ENCODE results near the gene NTM.

The NTM gene

GRCh38 chr11:131787119-131787518 lies 416.7 kb downstream of the NTM start:
- Histone ChIP-seq H3K4me1 (ENCODE audit: insufficient read depth, low read length, severe bottlenecking) (no peaks in the 10 kb centered on the region), H2AFZ (ENCODE audit: low read length) (no peak overlapping the region), H3K4me2 (ENCODE audit: low read length) (no peak overlapping the region), H3K9ac (ENCODE audit: low read length) (no peak overlapping the region), H3K4me3 (ENCODE audit: low read depth, low read length, poor library complexity, severe bottlenecking) (no peak overlapping the region), H3K9me2 (ENCODE audit: low read depth, low read length) (no peaks in the 10 kb centered on the region), H3F3A (ENCODE audit: insufficient read depth, low read length) (no peaks in the 10 kb centered on the region), H3K27ac (ENCODE audit: low read depth, low read length, poor library complexity, severe bottlenecking) (no peak overlapping the region), H3K9me3 (ENCODE audit: low read length) (no peaks in the 10 kb centered on the region), H3K27me3 (ENCODE audit: insufficient read depth, low read length) (no peaks in the 10 kb centered on the region), H3K36me3 (ENCODE audit: insufficient read depth, low read length) (no peaks in the 10 kb centered on the region), H4K20me1 (ENCODE audit: insufficient read depth, low read length) (no peaks in the 10 kb centered on the region), H3K79me2 (ENCODE audit: insufficient read depth, low read length) (no peaks in the 10 kb centered on the region)
- TF ChIP-seq EZH2 (IDR thresholded peaks at IDR 0.05; ENCODE audit: borderline replicate concordance, low read length) (no peak), CTCF (IDR thresholded peaks at IDR 0.05; ENCODE audit: low read length) (no peak)

- H3K27me3 ChIP-seq (ENCODE audit: insufficient read depth, low read length) = no peaks in the 10 kb centered on the region
- H3K9ac ChIP-seq (ENCODE audit: low read length) = no peak overlapping the region
- H3K4me2 ChIP-seq (ENCODE audit: low read length) = no peak overlapping the region
- H3K27ac ChIP-seq (ENCODE audit: low read depth, low read length, poor library complexity, severe bottlenecking) = no peak overlapping the region
- H3F3A ChIP-seq (ENCODE audit: insufficient read depth, low read length) = no peaks in the 10 kb centered on the region
- TF ChIP-seq CTCF (IDR thresholded peaks at IDR 0.05; ENCODE audit: low read length) = no peak
- no peaks in the 10 kb centered on the region for H4K20me1 ChIP-seq (ENCODE audit: insufficient read depth, low read length)
- no peak overlapping the region for H3K4me3 ChIP-seq (ENCODE audit: low read depth, low read length, poor library complexity, severe bottlenecking)
- no peaks in the 10 kb centered on the region for H3K79me2 ChIP-seq (ENCODE audit: insufficient read depth, low read length)
- no peaks in the 10 kb centered on the region for H3K36me3 ChIP-seq (ENCODE audit: insufficient read depth, low read length)
- no peaks in the 10 kb centered on the region for H3K9me3 ChIP-seq (ENCODE audit: low read length)
- no peaks in the 10 kb centered on the region for H3K4me1 ChIP-seq (ENCODE audit: insufficient read depth, low read length, severe bottlenecking)
- no peaks in the 10 kb centered on the region for H3K9me2 ChIP-seq (ENCODE audit: low read depth, low read length)
- no peak overlapping the region for H2AFZ ChIP-seq (ENCODE audit: low read length)
These were observed 420.2 kb downstream of the NTM start for GRCh38 chr11:131790586-131790985.

GRCh38 chr11:131792243-131792642 lies 421.8 kb downstream of the NTM start:
- no peaks in the 10 kb centered on the region for H3F3A ChIP-seq (ENCODE audit: insufficient read depth, low read length)
- TF ChIP-seq EZH2 (IDR thresholded peaks at IDR 0.05; ENCODE audit: borderline replicate concordance, low read length) = no peak
- TF ChIP-seq CTCF (IDR thresholded peaks at IDR 0.05; ENCODE audit: low read length) = no peak
- H4K20me1 ChIP-seq (ENCODE audit: insufficient read depth, low read length) = no peaks in the 10 kb centered on the region
- H2AFZ ChIP-seq (ENCODE audit: low read length) = no peak overlapping the region
- no peaks in the 10 kb centered on the region for H3K9me2 ChIP-seq (ENCODE audit: low read depth, low read length)
- H3K9ac ChIP-seq (ENCODE audit: low read length) = no peak overlapping the region
- no peaks in the 10 kb centered on the region for H3K79me2 ChIP-seq (ENCODE audit: insufficient read depth, low read length)
- H3K27me3 ChIP-seq (ENCODE audit: insufficient read depth, low read length) = no peaks in the 10 kb centered on the region
- no peaks in the 10 kb centered on the region for H3K4me1 ChIP-seq (ENCODE audit: insufficient read depth, low read length, severe bottlenecking)
- no peaks in the 10 kb centered on the region for H3K36me3 ChIP-seq (ENCODE audit: insufficient read depth, low read length)
- no peak overlapping the region for H3K4me2 ChIP-seq (ENCODE audit: low read length)
- no peaks in the 10 kb centered on the region for H3K9me3 ChIP-seq (ENCODE audit: low read length)
- H3K27ac ChIP-seq (ENCODE audit: low read depth, low read length, poor library complexity, severe bottlenecking) = no peak overlapping the region
- no peak overlapping the region for H3K4me3 ChIP-seq (ENCODE audit: low read depth, low read length, poor library complexity, severe bottlenecking)

Data from OCI-LY1 (cell line).